Measurements from ENCODE around the gene PRND.
"Not testable (repeated sequence)": the region's sequence is repeated elsewhere in the genome, so short reads cannot be mapped to it uniquely, and the experiment has no call there.

The PRND gene

DNA sequence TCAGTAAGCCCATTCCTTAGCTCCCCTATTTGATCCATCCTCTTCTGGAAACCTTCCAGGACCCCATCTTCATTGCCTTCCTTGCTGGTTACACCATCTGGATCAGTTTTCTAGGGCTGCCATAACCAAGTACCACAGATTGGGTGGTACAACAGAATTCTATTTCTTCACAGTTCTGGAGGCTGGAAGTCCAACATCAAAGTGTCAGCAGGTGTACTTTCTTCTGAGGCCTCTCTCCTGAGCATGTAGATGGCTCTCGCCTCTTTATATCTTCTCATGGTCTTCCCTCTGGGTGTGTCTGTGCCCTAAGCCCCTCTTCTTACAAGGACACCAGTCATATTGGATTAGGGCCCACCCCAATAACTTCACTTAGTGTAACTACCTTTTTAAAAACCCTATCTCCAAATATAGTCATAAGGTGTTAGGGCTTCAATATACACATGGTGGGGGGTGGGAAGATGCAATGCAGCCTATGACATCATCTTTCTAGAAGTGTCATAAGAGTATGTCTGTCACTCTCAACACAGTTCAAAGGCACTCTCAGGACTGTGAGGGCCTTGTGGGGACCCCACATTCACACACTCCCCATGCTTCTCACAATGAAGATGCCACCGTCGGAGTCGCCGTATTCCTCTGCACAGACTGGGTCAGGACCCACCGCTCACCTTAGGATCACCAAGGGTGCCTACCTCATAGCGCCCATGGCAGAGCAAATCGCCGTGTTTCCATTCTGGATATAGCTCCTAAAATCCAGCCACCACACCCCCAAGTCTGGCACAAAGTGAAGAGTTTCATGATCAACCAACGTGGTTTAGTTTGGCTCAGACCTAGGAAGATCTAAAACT lies 12.2 kb upstream of the PRND start:
- FAIRE-seq: no peak

DNA sequence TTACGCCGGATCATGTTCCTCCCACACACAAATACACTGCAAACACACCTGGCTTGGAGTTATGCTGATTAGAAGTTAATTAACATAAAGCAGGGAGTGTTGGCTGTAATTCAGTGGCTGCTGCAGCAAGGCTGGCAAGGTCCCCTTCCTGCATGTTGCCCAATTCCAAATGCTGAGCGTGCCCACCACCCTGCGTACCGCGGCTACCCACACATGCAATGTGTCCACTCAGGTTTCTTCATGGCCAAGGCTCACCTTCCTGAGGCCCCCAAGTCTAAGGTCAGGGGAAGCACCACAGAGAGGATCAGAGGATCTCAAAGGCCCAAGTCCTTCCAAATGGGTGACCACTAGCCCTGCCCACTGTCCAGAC lies 11.6 kb upstream of the PRND start:
- no peak for FAIRE-seq

DNA sequence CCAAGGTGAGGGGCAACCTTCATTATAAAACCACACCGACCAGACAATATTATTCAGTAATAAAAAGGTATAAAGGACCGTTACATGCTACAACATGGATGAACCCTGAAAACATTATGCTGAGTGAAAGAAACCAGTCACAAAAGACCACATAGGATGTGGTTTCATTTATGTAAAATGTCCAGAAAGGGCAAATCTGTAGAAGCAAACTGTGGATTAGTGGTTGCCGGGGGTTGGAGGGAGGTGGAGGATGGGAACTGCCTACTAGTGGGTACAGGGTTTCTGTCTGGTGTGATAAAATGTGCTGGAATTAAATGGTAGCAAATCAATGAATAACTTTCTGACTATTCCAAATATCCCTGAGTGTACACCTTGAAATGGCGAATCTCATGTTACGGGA lies 10.2 kb upstream of the PRND start:
- no peak for FAIRE-seq

DNA sequence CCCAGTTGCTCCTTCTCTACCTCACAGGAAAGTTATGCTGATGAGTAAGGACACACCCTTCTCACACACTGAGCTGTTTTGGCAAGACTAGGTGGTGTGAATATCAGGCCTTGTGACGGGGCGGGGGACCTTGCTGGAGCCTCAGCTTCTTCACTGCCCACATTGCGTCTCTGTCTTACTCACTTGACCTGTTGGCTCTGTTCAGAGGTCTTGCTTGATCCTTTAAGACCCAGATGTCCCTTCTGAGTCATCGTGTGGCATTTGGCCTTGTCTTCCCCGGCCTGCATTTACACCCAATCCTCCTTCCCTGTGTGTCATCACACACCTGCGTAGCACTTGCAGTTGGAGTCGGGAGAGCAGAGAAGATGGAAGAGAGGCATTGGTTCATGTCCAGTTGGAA lies 8.3 kb upstream of the PRND start:
- no peak for FAIRE-seq

DNA sequence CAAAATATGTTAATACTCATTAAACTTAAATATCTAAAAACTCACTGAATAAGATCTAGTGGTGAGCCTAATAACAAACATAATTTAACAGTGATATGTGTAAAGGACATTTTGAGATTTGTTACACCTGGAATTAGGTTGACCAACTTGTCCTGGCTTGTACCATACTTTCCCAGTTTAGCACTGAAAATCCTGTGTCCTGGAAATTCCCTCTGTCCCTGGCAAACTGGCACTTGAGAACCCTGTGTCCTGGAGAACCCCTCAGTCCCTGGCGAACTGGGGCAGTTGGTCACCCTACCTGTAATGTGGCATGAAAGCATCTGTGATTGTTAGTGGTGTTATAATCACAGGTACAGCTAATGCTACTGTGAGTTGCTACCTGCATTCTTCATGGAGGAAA lies 6.9 kb upstream of the PRND start:
- FAIRE-seq: no peak

DNA sequence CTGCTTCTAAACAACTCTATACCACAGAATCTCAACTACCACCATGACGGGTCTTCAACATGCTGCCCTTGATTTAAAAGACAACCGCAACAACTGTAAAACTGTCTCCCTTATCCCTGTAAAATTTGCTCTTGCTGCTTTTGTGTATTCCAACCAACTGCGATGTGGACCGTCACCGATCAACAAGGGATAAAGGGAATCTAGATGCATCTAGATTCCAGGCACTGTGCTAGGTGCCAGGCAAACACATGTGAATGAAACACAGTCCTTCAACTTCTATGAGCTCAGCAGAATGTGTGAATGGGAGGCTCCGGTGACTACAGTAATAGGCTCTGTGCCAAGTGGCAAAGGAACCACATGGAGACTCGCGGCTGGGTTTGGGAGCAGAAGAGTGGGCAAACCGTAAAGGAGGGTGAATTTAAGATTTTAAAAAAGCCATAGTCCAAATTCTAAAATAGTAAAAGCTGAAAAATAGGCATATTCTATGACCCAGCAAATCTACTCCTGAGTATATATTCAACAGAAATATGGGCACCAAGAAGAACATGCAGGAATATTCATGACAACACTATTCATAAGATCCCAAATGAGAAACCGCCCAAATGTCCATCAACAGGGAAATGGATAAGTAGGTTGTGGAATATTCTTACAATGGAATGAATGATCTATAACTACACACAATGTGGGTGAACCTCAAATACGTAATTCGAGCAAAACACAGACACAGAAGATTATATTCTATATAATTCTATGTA lies 3.7 kb upstream of the PRND start:
- no peak for FAIRE-seq

DNA sequence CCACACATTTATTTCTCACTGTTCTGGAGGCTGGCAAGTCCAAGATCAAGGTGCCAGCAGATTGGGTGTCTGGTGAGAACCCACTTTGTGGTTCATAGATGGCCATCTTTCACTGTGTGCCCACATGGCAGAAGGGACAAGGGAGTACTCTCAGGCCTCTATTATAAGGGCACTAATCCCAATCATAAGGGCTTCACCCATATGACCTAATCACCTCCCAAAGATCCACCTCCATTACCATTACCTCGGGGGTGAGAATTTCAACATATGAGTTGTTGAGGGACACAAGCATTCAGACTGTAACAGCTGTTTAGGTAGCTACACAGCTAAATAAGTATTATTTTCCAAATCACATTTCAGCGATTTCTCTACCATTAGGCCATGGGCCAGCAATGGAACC lies 2.5 kb upstream of the PRND start:
- no peak for FAIRE-seq

DNA sequence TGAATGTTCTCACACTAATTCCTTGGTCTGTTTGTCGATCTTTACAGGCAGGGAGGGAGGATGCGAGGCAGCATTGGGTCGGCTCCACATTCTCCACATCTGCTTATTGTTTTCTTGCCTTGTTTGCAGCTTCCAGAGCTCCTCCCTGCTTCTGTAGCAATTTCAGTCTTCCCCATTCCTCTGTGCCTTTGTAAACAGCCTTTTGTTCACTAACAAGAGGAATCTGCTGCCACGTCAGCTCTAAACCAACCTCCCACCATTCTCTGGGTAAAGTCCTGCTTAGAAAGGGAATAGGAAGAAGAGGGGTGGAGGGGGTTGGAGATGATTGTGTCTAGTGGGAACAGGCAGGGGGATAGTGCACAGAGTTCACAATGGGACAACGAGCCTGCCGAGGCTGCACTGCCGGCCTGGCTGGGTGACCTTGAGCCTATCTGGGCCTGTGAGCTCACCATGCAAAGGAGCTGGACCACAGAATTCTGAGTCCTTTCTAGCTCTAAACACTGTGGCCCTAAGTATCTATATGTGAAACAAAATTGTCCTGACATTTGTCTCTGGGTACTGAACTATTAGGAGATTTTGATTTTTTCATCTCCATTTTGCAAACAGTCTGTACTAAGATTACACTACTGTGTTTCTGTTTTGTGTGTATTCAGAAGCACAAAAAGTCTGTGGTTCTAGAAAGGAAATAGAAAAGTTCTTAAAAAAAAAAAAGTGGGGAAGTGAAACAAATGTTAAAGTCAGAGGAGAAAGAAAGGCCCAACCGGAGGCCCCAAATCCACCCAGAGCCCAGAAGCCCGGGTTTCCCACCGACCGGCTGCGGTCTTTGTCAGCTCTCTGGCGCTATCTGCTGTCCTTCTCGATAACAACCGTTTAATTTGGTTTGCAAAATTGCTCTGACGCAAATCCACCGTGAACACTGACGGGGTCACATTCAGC lies 1.4 kb upstream of the PRND start:
- FAIRE-seq: peak; percentile 41

DNA sequence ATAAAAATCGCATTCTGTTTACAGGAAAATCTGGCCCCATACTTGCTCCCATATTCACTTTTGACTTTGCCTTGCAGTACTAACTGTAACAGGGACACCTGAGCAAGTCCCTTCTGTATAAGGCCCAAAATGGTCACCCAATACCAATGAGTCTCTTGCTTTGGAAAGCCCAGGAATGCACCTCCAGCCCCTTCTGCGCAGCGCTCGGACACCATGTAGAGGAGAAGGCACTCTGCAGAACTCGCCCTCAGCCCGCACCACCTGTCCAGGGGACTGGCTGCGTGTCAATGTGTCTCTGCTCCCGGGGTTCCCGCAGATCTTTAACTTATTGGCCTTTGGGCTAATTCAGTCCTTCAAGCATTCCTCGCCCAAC lies 746 bp upstream of the PRND start:
- FAIRE-seq: no peak

DNA sequence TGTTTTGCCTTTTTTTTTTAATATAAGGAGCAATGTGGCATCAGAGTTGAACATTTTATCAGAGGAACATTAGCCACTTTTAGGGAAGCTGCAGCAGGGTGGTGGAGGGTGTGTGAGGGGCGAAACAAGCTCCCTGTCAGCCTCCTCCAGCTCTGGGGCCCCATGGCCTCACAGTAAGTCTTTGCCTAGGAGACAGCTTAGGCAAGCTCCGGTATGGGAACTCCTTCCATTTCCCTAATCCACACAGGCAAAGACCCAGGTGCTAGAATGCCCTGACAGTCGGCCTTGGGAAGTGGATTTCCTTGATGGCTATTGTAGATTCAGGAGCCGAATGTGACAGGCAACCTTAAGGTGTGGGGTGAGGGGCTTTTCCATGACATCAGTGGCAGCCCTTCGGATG lies 862 bp downstream of the PRND start:
- no peak for FAIRE-seq

DNA sequence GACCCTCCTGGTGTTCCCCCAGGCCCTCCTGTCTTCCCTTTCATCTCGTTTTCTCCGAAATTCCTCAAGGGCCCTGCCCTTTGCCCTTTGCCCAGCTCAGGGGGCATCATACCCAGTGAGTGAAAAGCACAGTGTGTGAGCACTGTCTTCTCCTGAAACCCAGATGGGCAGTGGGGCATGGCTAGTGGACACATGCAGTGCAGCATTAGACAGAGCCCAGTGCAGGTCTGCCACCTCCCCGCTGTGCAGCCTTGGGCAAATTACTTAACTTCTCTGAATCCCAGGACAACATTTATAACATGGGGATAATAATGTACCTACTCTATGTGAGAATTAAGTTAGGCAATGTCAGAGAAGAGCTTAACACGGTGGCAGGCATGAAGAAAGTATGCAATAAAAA lies 1.3 kb downstream of the PRND start:
- FAIRE-seq: no peak

DNA sequence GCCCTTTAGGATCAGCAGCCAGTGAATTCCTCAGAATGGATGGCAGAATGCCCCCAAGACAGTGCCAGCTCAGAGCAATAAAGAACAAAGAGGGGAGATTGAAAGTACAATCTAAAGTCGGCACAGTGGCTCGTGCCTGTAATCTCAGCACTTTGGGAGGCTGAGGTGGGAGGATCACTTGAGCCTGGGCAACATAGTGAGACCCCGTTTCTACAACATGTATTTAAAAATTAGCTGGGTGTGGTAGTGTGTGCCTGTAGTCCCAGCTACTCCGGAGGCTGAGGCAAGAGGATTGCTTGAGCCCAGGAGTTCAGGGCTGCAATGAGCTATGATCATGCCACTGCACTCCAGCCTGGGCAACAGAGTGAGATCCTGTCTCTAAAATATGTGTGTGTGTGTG lies 1.8 kb downstream of the PRND start:
- FAIRE-seq: not testable (repeated sequence)

DNA sequence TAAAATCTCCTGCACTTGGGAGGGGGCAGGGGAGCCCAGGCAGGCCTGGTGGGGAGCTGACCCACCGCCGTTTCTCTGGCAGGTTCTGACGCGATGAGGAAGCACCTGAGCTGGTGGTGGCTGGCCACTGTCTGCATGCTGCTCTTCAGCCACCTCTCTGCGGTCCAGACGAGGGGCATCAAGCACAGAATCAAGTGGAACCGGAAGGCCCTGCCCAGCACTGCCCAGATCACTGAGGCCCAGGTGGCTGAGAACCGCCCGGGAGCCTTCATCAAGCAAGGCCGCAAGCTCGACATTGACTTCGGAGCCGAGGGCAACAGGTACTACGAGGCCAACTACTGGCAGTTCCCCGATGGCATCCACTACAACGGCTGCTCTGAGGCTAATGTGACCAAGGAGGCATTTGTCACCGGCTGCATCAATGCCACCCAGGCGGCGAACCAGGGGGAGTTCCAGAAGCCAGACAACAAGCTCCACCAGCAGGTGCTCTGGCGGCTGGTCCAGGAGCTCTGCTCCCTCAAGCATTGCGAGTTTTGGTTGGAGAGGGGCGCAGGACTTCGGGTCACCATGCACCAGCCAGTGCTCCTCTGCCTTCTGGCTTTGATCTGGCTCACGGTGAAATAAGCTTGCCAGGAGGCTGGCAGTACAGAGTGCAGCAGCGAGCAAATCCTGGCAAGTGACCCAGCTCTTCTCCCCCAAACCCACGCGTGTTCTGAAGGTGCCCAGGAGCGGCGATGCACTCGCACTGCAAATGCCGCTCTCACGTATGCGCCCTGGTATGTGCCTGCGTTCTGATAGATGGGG lies 3.0 kb downstream of the PRND start:
- FAIRE-seq: no peak

DNA sequence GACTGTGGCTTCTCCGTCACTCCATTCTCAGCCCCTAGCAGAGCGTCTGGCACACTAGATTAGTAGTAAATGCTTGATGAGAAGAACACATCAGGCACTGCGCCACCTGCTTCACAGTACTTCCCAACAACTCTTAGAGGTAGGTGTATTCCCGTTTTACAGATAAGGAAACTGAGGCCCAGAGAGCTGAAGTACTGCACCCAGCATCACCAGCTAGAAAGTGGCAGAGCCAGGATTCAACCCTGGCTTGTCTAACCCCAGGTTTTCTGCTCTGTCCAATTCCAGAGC lies 3.5 kb downstream of the PRND start:
- no peak for FAIRE-seq

DNA sequence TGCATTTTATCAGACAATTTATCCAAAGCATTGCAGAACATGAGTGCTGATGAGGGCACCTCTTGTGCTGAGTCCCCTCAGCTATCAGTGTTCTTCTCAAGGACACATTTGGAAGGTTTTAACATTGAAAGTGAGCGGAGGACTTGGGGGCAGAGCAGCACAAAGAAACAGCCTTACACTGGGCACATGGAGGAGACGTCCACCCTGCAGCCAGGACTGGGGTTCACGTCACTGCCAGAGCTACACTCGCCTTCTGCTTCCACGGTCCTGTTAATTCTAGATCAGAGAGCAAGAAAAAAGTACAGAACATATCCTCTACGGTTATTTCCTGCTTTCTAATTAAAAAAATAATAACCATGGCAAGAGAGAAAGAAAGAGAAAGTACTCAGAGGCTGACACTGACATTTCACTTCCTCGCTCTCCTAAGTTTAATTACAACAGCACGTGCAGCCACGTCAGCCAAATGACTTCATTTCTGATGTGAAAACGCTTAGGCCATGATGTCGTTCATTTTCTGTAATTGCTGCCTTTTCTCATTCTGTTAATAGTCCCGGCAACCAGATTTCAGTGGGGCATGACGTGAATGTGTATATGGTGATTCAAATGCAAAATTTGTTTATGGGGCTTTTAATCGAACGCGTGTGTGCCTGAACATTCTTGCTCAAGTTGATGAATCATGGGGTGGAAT lies 5.1 kb downstream of the PRND start:
- FAIRE-seq: no peak

DNA sequence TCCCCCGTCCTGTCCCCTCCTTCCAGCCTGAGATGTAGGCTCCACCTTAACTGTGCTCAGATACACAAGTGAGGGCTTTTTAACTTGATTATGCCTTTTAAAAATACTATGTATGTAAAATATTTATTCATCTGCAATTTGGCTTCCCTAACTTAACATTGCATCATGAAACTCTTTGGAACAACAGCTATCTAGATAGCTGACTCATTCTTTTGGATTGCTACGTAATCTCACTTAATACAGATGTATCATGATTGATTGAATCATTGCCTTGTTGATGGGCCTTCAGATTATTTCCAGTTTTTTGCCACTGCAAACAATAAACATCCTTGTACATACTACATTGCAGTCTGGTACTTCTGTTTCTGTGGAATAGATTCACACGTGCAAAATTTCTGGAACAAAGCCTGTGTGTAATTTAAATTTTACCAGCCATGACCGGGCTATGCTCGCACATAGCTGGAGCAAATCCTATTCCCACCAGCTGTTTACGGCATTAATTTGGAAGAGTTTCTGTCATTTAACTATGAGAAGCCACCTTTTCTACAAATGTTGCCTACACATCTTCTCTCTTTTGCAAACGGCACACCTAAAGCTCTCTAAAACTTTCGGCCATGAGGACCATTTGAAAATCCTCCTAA lies 6.5 kb downstream of the PRND start:
- FAIRE-seq: no peak

DNA sequence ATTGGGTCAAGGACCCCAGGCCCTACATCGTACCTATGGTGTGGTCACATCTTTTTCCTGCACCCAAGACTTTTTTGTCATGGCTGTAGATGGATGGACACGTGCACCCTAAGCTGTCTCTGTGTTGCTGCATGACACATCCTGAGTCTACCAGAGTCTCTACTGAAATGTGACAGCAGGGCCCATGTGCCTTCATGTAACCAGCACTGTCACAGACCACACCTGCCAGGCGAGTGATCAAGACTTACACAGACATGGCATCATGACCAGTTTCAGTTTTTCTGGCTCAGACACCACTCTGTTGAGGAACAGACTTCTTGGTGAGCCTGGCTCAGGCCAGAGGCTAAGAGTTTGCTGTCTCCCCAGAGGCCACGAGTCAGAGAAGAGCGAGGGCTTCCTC lies 7.6 kb downstream of the PRND start:
- no peak for FAIRE-seq

DNA sequence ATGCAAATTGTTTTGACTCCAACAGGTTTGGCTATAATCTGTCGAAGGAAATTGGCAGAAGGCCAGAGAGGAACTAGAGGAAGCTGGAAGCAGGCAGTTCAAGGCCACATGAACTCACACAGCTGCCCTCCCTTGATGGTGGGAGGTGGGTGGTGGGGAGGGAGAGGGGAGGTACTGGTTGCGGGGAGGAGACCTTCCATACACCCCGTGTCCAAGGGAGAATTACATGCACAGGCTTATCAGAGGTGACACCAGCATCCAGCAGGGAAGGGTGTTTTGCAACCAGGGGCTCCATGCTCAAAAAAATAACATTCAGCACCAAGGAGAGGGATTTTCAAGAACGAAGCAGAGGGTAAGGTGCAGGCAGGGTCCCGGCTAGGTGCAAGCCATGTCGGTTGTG lies 9.1 kb downstream of the PRND start:
- FAIRE-seq: no peak

DNA sequence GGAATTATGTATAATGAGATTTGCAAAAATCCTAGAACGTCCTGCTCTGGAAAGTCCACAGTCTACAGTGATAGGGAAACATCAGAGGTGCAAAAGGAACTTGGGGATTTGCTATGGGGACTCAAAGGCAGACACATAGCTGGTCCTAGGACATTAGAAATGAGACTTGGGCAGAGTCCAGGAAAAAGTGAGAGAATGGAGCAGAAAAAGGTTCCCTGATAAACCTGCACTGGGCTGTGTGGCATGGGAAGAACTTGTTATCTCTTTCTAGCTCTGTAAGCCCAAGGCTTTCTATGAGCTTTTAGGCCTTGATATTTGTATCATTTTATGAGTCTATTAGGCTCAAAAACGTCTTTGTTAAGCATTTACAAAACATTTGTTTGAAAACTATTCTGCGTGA lies 15.2 kb downstream of the PRND start:
- FAIRE-seq: no peak

DNA sequence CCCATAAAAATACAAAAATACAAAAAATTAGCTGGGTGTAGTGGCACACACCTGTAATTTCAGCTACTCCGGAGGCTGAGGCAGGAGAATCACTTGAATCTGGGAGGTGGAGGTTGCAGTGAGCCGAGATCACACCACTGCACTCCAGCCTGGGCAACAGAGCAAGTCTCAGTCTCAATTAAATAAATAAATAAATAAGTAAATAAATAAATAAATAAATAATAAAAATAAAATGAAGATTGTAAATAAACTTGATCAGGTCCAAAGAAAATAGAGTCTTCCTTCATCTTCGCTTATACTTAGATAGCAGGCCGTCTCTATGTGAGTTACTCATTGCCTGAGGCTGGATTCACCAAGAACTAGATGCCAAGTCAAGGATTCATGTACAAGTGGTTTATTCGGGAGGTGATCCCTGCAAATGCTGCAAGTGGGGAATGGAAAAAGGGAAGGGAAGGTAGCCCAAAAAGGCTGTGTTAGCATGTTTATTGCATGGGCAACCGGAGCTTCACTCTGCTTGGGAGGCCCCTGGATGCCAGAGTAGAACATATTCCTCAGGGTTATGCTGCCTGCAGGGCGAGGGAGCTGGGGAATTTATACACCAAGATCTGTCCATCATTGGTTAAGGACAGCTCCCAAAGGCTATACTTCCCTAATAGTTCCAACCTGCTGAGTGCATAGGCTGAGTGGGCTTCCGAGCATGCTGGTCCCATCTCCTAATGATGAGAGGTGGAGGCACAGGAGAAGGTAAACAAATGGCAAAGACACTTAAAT lies 16.3 kb downstream of the PRND start:
- no peak for FAIRE-seq

All from islet of Langerhans (tissue), 1 donor.